Measurements from ENCODE around the gene CD37. TPM values are rescaled to one million over a fixed set of nuclear protein-coding genes. Genes with fewer than 3 reads are reported as not detected.

The CD37 gene
- total RNA-seq, 1 donor = not detected

- no peak for DNase-seq (ENCODE audit: low read depth)
- no peak overlapping the region for H3K4me3 ChIP-seq (ENCODE audit: low read depth, low read length)
- no peak for TF ChIP-seq CTCF (IDR thresholded peaks at IDR 0.05; ENCODE audit: insufficient read depth, low read depth, low read length)
Observed at GRCh38 chr19:49337267-49338022, 2.2 kb downstream of the CD37 start.

GRCh38 chr19:49338023-49338677 lies 2.9 kb downstream of the CD37 start:
- DNase-seq (ENCODE audit: low read depth) = no peak
- no peak for TF ChIP-seq CTCF (IDR thresholded peaks at IDR 0.05; ENCODE audit: insufficient read depth, low read depth, low read length)
- no peak overlapping the region for H3K4me3 ChIP-seq (ENCODE audit: low read depth, low read length)

GRCh38 chr19:49338691-49339300 lies 3.6 kb downstream of the CD37 start:
- peak overlapping the region; percentile 50 for H3K4me3 ChIP-seq (ENCODE audit: low read depth, low read length)
- DNase-seq (ENCODE audit: low read depth) = peak; percentile 19
- TF ChIP-seq CTCF (IDR thresholded peaks at IDR 0.05; ENCODE audit: insufficient read depth, low read depth, low read length) = no peak

GRCh38 chr19:49339301-49340068 lies 4.3 kb downstream of the CD37 start:
- H3K4me3 ChIP-seq (ENCODE audit: low read depth, low read length) = peak overlapping the region; percentile 50
- DNase-seq (ENCODE audit: low read depth) = peak; percentile 92

GRCh38 chr19:49340069-49340864 lies 5.1 kb downstream of the CD37 start:
- DNase-seq (ENCODE audit: low read depth) = peak; percentile 57
- peak overlapping the region; percentile 46 for H3K4me3 ChIP-seq (ENCODE audit: low read depth, low read length)

More at GRCh38 chr19:49339301-49340068, 4.3 kb downstream of the CD37 start:
- TF ChIP-seq CTCF (IDR thresholded peaks at IDR 0.05; ENCODE audit: insufficient read depth, low read depth, low read length) = no peak

More at GRCh38 chr19:49340069-49340864, 5.1 kb downstream of the CD37 start:
- TF ChIP-seq CTCF (IDR thresholded peaks at IDR 0.05; ENCODE audit: insufficient read depth, low read depth, low read length) = no peak
